H9 (cell line): Measurements from ENCODE around the gene PAAF1. TPM values are rescaled to one million over a fixed set of nuclear protein-coding genes. Genes with fewer than 3 reads are reported as not detected.

Experiments
- DNase-seq: peaks from one replicate; pipeline ENCODE4 v3.0.0-alpha.2; 2017
- H2AFZ ChIP-seq: one replicate; pipeline ENCODE4 v1.6.1; 2013; ENCODE audit warnings: mild to moderate bottlenecking, low read length, control low read depth, moderate library complexity
- H2AK5ac ChIP-seq: 2 replicates; pipeline ENCODE4 v1.6.1; 2013; ENCODE audit warnings: low read length, control low read depth, mixed read lengths; ENCODE audit not compliant: insufficient read length
- H2BK120ac ChIP-seq: one replicate; pipeline ENCODE4 v1.6.1; 2013; ENCODE audit warnings: low read depth, mild to moderate bottlenecking, low read length, control low read depth, inconsistent platforms; ENCODE audit not compliant: poor library complexity, severe bottlenecking
- H2BK12ac ChIP-seq: 2 replicates; pipeline ENCODE4 v1.6.1; 2013; ENCODE audit warnings: low read length, control low read depth, mixed read lengths, low read depth; ENCODE audit not compliant: insufficient read length
- H2BK15ac ChIP-seq: 2 replicates; pipeline ENCODE4 v1.6.1; 2013; ENCODE audit warnings: low read depth, low read length, control low read depth
- H2BK20ac ChIP-seq: one replicate; pipeline ENCODE4 v1.6.1; 2013; ENCODE audit warnings: low read depth, mild to moderate bottlenecking, low read length, control low read depth, inconsistent platforms; ENCODE audit not compliant: poor library complexity, severe bottlenecking
- H2BK5ac ChIP-seq: 2 replicates; pipeline ENCODE4 v1.6.1; 2013; ENCODE audit warnings: low read length, control low read depth, mixed read lengths; ENCODE audit not compliant: insufficient read length
- H3K14ac ChIP-seq: 2 replicates; pipeline ENCODE4 v1.6.1; 2013; ENCODE audit warnings: low read length, control low read depth; ENCODE audit not compliant: insufficient read depth
- H3K18ac ChIP-seq: 2 replicates; pipeline ENCODE4 v1.6.1; 2013; ENCODE audit warnings: low read depth, mild to moderate bottlenecking, mixed read lengths, low read length, control low read depth; ENCODE audit not compliant: insufficient read length
- H3K23ac ChIP-seq: 2 replicates; pipeline ENCODE4 v1.6.1; 2013; ENCODE audit warnings: low read length, control low read depth, mixed read lengths, low read depth; ENCODE audit not compliant: insufficient read length
- H3K23me2 ChIP-seq: 2 replicates; pipeline ENCODE4 v1.6.1; 2013; ENCODE audit warnings: low read depth, mild to moderate bottlenecking, mixed read lengths, low read length, control low read depth; ENCODE audit not compliant: insufficient read length, poor library complexity, severe bottlenecking
- H3K27ac ChIP-seq: 2 replicates; pipeline ENCODE4 v1.5.1; 2013; ENCODE audit warnings: low read length, control low read depth, mixed read lengths, low read depth; ENCODE audit not compliant: insufficient read length
- H3K27me3 ChIP-seq: 2 replicates; pipeline ENCODE4 v1.6.1; 2013; ENCODE audit warnings: low read length, control low read depth, inconsistent platforms; ENCODE audit not compliant: insufficient read depth
- H3K4ac ChIP-seq: 2 replicates; pipeline ENCODE4 v1.6.1; 2013; ENCODE audit warnings: low read depth, mild to moderate bottlenecking, control low read depth, inconsistent platforms, low read length, moderate library complexity
- H3K4me1 ChIP-seq: 2 replicates; pipeline ENCODE4 v1.6.1; 2013; ENCODE audit warnings: low read length, control low read depth, inconsistent platforms; ENCODE audit not compliant: insufficient read depth
- H3K4me2 ChIP-seq: 2 replicates; pipeline ENCODE4 v1.6.1; 2013; ENCODE audit warnings: low read length, control low read depth, mixed read lengths; ENCODE audit not compliant: insufficient read length, insufficient read depth
- H3K56ac ChIP-seq: 2 replicates; pipeline ENCODE4 v1.6.1; 2013; ENCODE audit warnings: low read depth, mild to moderate bottlenecking, mixed read lengths, low read length, control low read depth; ENCODE audit not compliant: insufficient read length
- H3K79me1 ChIP-seq: 2 replicates; pipeline ENCODE4 v1.6.1; 2013; ENCODE audit warnings: low read depth, mild to moderate bottlenecking, moderate library complexity, low read length, control low read depth, inconsistent platforms; ENCODE audit not compliant: insufficient read depth, poor library complexity, severe bottlenecking
- H3K79me2 ChIP-seq: 2 replicates; pipeline ENCODE4 v1.6.1; 2013; ENCODE audit warnings: low read length, control low read depth, inconsistent platforms; ENCODE audit not compliant: insufficient read depth
- H3K9ac ChIP-seq: 2 replicates; pipeline ENCODE4 v1.6.1; 2013; ENCODE audit warnings: low read length, control low read depth, mixed read lengths; ENCODE audit not compliant: insufficient read length; ENCODE audit errors: extremely low read depth
- H3K9me3 ChIP-seq: one replicate; pipeline ENCODE4 v1.6.1; 2013; ENCODE audit warnings: low read depth, low read length, inconsistent platforms; ENCODE audit not compliant: control insufficient read depth
- H3T11ph ChIP-seq: one replicate; pipeline ENCODE4 v1.6.1; 2013; ENCODE audit warnings: mild to moderate bottlenecking, low read length, control low read depth, inconsistent platforms
- H4K20me1 ChIP-seq: one replicate; pipeline ENCODE4 v1.6.1; 2013; ENCODE audit not compliant: control insufficient read depth, insufficient read length, insufficient read depth
- H4K5ac ChIP-seq: 2 replicates; pipeline ENCODE4 v1.6.1; 2013; ENCODE audit warnings: low read depth, mild to moderate bottlenecking, mixed read lengths, low read length, control low read depth; ENCODE audit not compliant: insufficient read length
- H4K8ac ChIP-seq: replicated peaks from 2 replicates; pipeline ENCODE4 v1.6.1; 2013; ENCODE audit warnings: low read length, control low read depth, mixed read lengths, low read depth; ENCODE audit not compliant: insufficient read length
- H4K91ac ChIP-seq: 2 replicates; pipeline ENCODE4 v1.6.1; 2013; ENCODE audit warnings: low read depth, mild to moderate bottlenecking, moderate library complexity, mixed read lengths, low read length, control low read depth; ENCODE audit not compliant: insufficient read length
- H3K27ac Mint-ChIP-seq, 3 experiments: 2 replicates in 2 of 3; 3 replicates in 1 of 3; pipeline ENCODE4 v1.8.0; 2020 to 2021; ENCODE audit warnings: mixed read lengths in 3 of 3, mild to moderate bottlenecking in 1 of 3, moderate library complexity in 1 of 3
- H3K27me3 Mint-ChIP-seq: 2 replicates; pipeline ENCODE4 v1.8.0; 2021; ENCODE audit warnings: low read depth, mild to moderate bottlenecking, moderate library complexity, mixed read lengths
- H3K36me3 Mint-ChIP-seq, 3 experiments: 2 replicates in 2 of 3; 3 replicates in 1 of 3; pipeline ENCODE4 v1.8.0; 2020 to 2021; ENCODE audit warnings: low read depth in 3 of 3, mixed read lengths in 3 of 3; ENCODE audit not compliant: insufficient read depth in 1 of 3
- H3K4me1 Mint-ChIP-seq, 2 experiments: 2 replicates each; pipeline ENCODE4 v1.8.0; 2020; ENCODE audit warnings: mixed read lengths in 2 of 2
- H3K4me3 Mint-ChIP-seq, 2 experiments: 2 replicates in 1 of 2; 3 replicates in 1 of 2; pipeline ENCODE4 v1.8.0; 2020 to 2021; ENCODE audit warnings: mild to moderate bottlenecking in 2 of 2, mixed read lengths in 2 of 2, moderate library complexity in 1 of 2
- H3K9me3 Mint-ChIP-seq, 2 experiments: 2 replicates in 1 of 2; 3 replicates in 1 of 2; pipeline ENCODE4 v1.8.0; 2020; ENCODE audit warnings: mild to moderate bottlenecking in 2 of 2, mixed read lengths in 2 of 2, moderate library complexity in 1 of 2
- CTCF ChIP-seq: fragments of 200-600 bp; sonication (generic); conservative IDR thresholded peaks from 3 replicates; pipeline ENCODE4 v1.8.0; 2021; ENCODE audit warnings: antibody characterized with exemption, mild to moderate bottlenecking
- WGBS: extraction: QIAGEN DNeasy Blood & Tissue Kit; methylation state at CpG from one replicate; pipeline ENCODE4 v1.1.7; 2013; ENCODE audit warnings: missing lambda C conversion rate, low lambda C conversion rate, mixed read lengths; ENCODE audit not compliant: insufficient read length; ENCODE audit errors: extremely low coverage; 5-methylcytosine and 5-hydroxymethylcytosine counted together
- total RNA-seq: library from RNA; stranded (reverse); gene quantifications from 2 replicates; pipeline ENCODE4 v1.2.1, GENCODE V29; 2021

PAAF1 gene
- total RNA-seq, 1 experiment from 2014 or later = 24.3 TPM

GRCh38 chr11:73958521-73959141 lies 81.8 kb downstream of the PAAF1 start:
- H3K4ac ChIP-seq = no peak overlapping the region
- H3K27ac ChIP-seq = no peak overlapping the region
- no peaks in the 10 kb centered on the region for H3K4me1 Mint-ChIP-seq
- H2BK120ac ChIP-seq = no peak overlapping the region
- H3K27me3 Mint-ChIP-seq = peaks cover 4% of the 10 kb centered on the region; the same call in 1 of the 2 replicates
- no peak overlapping the region for H2AK5ac ChIP-seq
- H3K23ac ChIP-seq = no peak overlapping the region
- no peaks in the 10 kb centered on the region for H3K9me3 ChIP-seq
- H3K56ac ChIP-seq = no peak overlapping the region
- H3K27me3 ChIP-seq = no peaks in the 10 kb centered on the region
- H4K91ac ChIP-seq = no peak overlapping the region
- no peaks in the 10 kb centered on the region for H3K79me1 ChIP-seq
- no peak overlapping the region for H2AFZ ChIP-seq
- H3K9ac ChIP-seq = no peak overlapping the region
- H2BK15ac ChIP-seq = no peak overlapping the region
- H3K36me3 Mint-ChIP-seq = no peaks in the 10 kb centered on the region
- peaks cover 0 to 2% of the 10 kb centered on the region in 2 experiments; a peak in 1 of 5 replicates for H3K9me3 Mint-ChIP-seq
- no peak overlapping the region for H3K14ac ChIP-seq
- no peak overlapping the region for H3K4me3 Mint-ChIP-seq
- H3K4me1 ChIP-seq = no peaks in the 10 kb centered on the region
- no CpG with 5 or more reads among the region's 18 CpGs for WGBS
- H4K20me1 ChIP-seq = no peaks in the 10 kb centered on the region
- H2BK5ac ChIP-seq = no peak overlapping the region
- H3K79me2 ChIP-seq = no peaks in the 10 kb centered on the region
- H2BK12ac ChIP-seq = no peak overlapping the region
- no peaks in the 10 kb centered on the region for H3K23me2 ChIP-seq
- TF ChIP-seq CTCF = no peak
- H2BK20ac ChIP-seq = no peak overlapping the region
- no peak for DNase-seq
- H4K8ac ChIP-seq = no peak overlapping the region
- no peak overlapping the region for H3T11ph ChIP-seq
- no peak overlapping the region for H3K18ac ChIP-seq
- no peak overlapping the region for H3K4me2 ChIP-seq
- H3K27ac Mint-ChIP-seq = no peak overlapping the region
- no peak overlapping the region for H4K5ac ChIP-seq
